ENCODE measurements around the gene PRKCB.

The PRKCB gene

DNA sequence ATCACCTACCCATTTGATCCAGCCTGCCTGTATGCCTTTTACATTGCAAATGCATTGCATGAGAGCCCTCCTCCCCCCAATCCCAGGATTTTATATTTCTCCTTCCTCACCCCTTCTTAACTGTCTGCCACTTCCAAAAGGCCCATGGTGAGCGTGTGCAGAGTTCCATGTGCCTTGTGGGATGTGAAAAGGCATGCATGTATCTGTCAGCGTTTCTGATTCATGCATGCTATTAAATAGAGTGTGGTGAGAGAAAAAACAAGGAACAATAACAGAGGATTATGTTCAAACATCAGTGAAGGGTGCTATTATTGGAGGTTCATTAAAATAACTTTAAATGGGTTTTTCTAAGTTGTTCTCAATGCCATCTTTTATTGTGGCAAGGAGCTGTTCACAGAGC is 359.4 kb downstream of the PRKCB start:
- Histone ChIP-seq H2AFZ (ENCODE audit: low read depth) (no peak overlapping the region), H3K4me3 (IDR thresholded peaks at IDR 0.05; ENCODE audit: insufficient read depth, low read depth, low read length) (no peak overlapping the region), H3K9ac (no peak overlapping the region), H3K36me3 (ENCODE audit: insufficient read depth) (no peaks in the 10 kb centered on the region), H3K4me1 (ENCODE audit: low read depth, poor library complexity, severe bottlenecking) (no peaks in the 10 kb centered on the region), H3K27ac (no peak overlapping the region), H3K27me3 (ENCODE audit: insufficient read depth, low read depth) (no peaks in the 10 kb centered on the region), H3K79me2 (ENCODE audit: insufficient read depth, low read depth) (no peaks in the 10 kb centered on the region), H3K4me2 (no peak overlapping the region), H4K20me1 (ENCODE audit: insufficient read depth) (no peaks in the 10 kb centered on the region)
- TF ChIP-seq, protein P1, sequence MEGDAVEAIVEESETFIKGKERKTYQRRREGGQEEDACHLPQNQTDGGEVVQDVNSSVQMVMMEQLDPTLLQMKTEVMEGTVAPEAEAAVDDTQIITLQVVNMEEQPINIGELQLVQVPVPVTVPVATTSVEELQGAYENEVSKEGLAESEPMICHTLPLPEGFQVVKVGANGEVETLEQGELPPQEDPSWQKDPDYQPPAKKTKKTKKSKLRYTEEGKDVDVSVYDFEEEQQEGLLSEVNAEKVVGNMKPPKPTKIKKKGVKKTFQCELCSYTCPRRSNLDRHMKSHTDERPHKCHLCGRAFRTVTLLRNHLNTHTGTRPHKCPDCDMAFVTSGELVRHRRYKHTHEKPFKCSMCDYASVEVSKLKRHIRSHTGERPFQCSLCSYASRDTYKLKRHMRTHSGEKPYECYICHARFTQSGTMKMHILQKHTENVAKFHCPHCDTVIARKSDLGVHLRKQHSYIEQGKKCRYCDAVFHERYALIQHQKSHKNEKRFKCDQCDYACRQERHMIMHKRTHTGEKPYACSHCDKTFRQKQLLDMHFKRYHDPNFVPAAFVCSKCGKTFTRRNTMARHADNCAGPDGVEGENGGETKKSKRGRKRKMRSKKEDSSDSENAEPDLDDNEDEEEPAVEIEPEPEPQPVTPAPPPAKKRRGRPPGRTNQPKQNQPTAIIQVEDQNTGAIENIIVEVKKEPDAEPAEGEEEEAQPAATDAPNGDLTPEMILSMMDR (conservative IDR thresholded peaks at IDR 0.05; ENCODE audit: low read depth, low read length), result no peak

DNA sequence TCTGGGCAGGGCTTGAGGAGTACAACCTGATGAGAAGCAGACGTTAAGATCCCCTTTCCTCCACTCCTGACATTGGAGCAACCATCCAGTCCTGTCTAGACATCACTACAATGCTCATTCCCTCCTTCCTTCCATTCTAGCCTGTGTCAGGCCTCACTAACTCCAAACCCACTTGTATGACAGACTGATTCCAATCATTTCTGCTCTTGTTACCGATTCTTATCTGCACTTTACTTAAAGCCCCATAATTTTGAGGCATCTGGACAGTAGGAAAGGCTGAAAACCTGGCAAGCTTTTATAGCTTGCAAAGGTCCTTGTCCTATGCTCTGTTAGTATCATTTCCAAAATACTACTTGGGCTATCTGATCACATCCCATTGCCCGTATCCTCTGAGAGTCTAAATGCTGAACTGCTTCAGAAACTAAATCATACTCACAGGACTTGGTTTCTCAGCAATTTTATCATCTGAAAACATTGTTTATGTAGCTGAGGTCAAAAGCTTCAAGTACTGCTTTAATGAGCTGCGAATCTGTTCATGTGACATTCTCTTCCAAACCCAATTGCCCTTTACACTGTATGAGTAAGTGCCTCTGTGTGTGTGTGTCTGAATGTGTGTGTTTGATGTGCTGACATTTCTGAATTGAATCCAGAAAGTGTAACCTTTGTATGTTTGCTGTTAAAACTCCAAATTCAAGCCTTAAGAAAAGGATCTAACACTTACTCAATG is 363.2 kb downstream of the PRKCB start:
- no peak overlapping the region for H3K27ac ChIP-seq
- H3K79me2 ChIP-seq (ENCODE audit: insufficient read depth, low read depth), result no peaks in the 10 kb centered on the region
- H3K9ac ChIP-seq, result no peak overlapping the region
- no peaks in the 10 kb centered on the region for H4K20me1 ChIP-seq (ENCODE audit: insufficient read depth)
- no peak overlapping the region for H3K4me2 ChIP-seq
- TF ChIP-seq, protein P1 (conservative IDR thresholded peaks at IDR 0.05; ENCODE audit: low read depth, low read length), result no peak
- H3K27me3 ChIP-seq (ENCODE audit: insufficient read depth, low read depth), result no peaks in the 10 kb centered on the region
- H2AFZ ChIP-seq (ENCODE audit: low read depth), result no peak overlapping the region
- H3K4me1 ChIP-seq (ENCODE audit: low read depth, poor library complexity, severe bottlenecking), result no peaks in the 10 kb centered on the region
- H3K36me3 ChIP-seq (ENCODE audit: insufficient read depth), result no peaks in the 10 kb centered on the region
- H3K4me3 ChIP-seq (IDR thresholded peaks at IDR 0.05; ENCODE audit: insufficient read depth, low read depth, low read length), result no peak overlapping the region

DNA sequence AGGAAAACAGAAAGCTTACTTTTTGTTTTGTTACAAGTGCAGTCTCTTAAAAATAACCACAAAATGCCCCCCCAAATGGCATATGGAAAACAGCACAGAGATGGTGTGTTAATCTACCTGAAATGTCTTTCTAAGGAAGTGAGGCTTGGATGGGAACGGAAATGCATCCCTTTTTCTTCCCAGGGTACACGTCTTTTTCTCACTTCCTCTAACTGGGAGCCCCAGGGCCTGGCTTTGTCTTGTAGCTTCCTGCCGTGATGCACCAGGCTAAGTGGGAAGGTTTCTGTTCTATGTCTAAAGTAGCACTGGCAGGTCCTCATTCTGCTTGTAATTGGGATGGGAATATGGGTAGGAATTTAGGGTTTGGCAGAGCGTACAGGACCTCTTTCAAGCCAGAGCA is 367.9 kb downstream of the PRKCB start:
- Histone ChIP-seq H3K9ac (no peak overlapping the region), H3K4me3 (IDR thresholded peaks at IDR 0.05; ENCODE audit: insufficient read depth, low read depth, low read length) (no peak overlapping the region), H3K79me2 (ENCODE audit: insufficient read depth, low read depth) (no peaks in the 10 kb centered on the region), H2AFZ (ENCODE audit: low read depth) (no peak overlapping the region), H3K4me1 (ENCODE audit: low read depth, poor library complexity, severe bottlenecking) (no peaks in the 10 kb centered on the region), H4K20me1 (ENCODE audit: insufficient read depth) (no peaks in the 10 kb centered on the region), H3K36me3 (ENCODE audit: insufficient read depth) (no peaks in the 10 kb centered on the region), H3K4me2 (no peak overlapping the region), H3K27me3 (ENCODE audit: insufficient read depth, low read depth) (no peaks in the 10 kb centered on the region), H3K27ac (no peak overlapping the region)
- TF ChIP-seq, protein P1 (conservative IDR thresholded peaks at IDR 0.05; ENCODE audit: low read depth, low read length), result no peak

DNA sequence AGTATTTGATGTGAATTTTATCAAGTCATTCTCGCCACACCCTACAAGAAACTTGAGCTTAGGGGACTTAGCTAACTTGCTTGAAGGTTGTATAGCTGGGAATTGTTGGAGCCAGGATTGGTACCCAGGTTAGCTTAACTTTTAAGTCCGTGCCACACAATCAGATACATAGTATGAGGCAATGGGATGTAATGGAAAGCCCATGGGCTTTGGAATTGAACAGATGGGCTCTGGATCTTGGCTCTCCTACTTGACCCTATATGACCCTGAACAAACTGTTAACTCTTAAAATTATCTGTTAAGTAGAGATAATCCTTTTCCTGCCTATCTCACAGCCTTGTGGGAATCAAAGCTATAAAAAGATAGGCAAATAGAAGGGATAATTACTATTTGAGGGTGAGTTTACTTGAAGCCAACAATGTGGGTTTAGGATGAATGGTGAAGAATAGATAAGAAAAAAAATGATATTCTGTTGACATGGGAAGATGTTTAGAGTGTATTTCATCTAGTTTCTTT is 368.4 kb downstream of the PRKCB start:
- Histone ChIP-seq H3K79me2 (ENCODE audit: insufficient read depth, low read depth) (no peaks in the 10 kb centered on the region), H4K20me1 (ENCODE audit: insufficient read depth) (no peaks in the 10 kb centered on the region), H3K4me1 (ENCODE audit: low read depth, poor library complexity, severe bottlenecking) (no peaks in the 10 kb centered on the region), H3K4me3 (IDR thresholded peaks at IDR 0.05; ENCODE audit: insufficient read depth, low read depth, low read length) (no peak overlapping the region), H3K27me3 (ENCODE audit: insufficient read depth, low read depth) (no peaks in the 10 kb centered on the region), H3K36me3 (ENCODE audit: insufficient read depth) (no peaks in the 10 kb centered on the region), H3K9ac (no peak overlapping the region), H2AFZ (ENCODE audit: low read depth) (no peak overlapping the region), H3K27ac (no peak overlapping the region), H3K4me2 (no peak overlapping the region)
- TF ChIP-seq, protein P1 (conservative IDR thresholded peaks at IDR 0.05; ENCODE audit: low read depth, low read length), result no peak
